Measurements from ENCODE around the gene CCDC93.

The CCDC93 gene

DNA sequence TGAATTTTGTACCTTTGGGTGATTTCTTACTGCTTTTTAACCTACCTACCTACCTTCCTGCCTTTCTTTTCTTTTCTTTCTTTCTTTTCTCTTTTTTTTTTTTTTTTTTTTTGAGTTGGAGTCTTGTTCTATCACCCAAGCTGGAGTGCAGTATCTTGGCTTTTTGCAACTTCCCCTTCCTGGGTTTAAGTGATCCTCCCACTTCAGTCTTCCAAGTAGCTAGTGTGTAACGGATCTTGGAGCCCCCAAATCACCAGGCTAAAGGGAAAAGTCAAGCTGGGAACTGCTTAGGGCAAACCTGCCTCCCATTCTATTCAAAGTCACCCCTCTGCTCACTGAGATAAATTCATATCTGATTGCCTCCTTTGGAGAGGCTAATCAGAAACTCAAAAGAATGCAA, 138.1 kb downstream of the CCDC93 start:
- no peak for DNase-seq

Measured in CD4-positive, alpha-beta T cell treated with Interferon gamma for 1 hour (primary cell).